ENCODE data around the gene ADAMTS1.

DNA sequence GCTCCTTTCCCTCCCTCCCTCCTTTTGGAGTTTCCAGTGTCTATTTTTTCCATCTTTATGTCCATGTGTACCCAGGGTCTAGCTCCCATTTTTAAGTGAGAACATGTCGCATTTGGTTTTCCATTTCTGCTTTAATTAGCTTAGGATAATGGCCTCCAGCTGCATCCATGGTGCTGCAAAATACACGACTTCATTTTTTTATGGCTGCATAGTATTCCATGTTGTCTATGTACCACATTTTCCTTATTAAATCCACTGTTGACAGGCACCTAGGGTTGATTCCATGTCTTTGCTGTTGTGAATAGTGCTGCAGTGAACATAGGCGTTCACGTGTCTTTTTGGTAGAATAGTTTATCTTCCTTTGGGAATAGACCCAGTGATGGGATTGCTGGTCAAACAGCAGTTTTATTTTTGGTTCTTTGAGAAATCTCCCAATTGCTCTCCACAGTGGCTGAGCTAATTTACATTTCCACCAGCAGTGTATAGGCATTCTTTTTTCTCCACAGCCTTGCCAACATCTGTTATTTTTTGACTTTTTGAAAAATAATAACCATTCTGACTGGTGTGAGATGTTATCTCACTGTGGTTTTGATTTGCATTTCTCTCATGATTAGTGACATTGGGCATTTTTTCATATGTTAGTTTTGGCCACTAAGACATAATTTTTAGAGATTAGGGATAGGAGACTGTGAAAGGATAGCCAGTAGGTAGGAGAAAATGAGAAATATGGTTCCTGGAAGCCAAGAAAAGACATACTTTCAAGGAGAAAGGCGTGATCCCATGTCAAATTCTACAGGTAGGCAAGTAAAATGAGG is 50.4 kb downstream of the ADAMTS1 start:
- TF ChIP-seq, protein P1, sequence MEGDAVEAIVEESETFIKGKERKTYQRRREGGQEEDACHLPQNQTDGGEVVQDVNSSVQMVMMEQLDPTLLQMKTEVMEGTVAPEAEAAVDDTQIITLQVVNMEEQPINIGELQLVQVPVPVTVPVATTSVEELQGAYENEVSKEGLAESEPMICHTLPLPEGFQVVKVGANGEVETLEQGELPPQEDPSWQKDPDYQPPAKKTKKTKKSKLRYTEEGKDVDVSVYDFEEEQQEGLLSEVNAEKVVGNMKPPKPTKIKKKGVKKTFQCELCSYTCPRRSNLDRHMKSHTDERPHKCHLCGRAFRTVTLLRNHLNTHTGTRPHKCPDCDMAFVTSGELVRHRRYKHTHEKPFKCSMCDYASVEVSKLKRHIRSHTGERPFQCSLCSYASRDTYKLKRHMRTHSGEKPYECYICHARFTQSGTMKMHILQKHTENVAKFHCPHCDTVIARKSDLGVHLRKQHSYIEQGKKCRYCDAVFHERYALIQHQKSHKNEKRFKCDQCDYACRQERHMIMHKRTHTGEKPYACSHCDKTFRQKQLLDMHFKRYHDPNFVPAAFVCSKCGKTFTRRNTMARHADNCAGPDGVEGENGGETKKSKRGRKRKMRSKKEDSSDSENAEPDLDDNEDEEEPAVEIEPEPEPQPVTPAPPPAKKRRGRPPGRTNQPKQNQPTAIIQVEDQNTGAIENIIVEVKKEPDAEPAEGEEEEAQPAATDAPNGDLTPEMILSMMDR (conservative IDR thresholded peaks at IDR 0.05): no peak
- no peak for TF ChIP-seq EZH2 (IDR thresholded peaks at IDR 0.05; ENCODE audit: low read depth)

All from PC-9 (cell line).